ENCODE data around the gene ERP29.
"Not testable (repeated sequence)": the region's sequence is repeated elsewhere in the genome, so short reads cannot be mapped to it uniquely, and the experiment has no call there.

The ERP29 gene

DNA sequence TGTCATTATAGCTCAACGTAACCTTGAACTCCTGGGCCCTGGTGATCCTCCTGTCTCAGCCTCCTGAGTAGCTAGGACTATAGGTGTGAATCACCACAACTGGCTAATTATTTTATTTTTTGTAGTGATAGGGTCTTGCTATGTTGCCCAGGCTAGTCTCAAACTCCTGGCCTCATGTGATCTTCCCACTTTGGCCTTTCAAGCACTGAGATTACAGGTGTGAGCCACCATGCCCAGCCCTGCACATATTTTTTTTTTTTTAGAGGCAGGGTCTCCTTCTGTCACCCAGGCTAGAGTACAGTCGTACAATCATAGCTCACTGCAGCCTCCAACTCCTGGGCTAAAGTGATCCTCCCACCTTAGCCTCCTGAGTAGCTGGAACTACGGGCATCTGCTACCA lies 9.2 kb upstream of the ERP29 start:
- DNase-seq, result no peak

- no peak for DNase-seq
These were observed 7.5 kb upstream of the ERP29 start for GRCh38 chr12:112005419-112006395.

DNA sequence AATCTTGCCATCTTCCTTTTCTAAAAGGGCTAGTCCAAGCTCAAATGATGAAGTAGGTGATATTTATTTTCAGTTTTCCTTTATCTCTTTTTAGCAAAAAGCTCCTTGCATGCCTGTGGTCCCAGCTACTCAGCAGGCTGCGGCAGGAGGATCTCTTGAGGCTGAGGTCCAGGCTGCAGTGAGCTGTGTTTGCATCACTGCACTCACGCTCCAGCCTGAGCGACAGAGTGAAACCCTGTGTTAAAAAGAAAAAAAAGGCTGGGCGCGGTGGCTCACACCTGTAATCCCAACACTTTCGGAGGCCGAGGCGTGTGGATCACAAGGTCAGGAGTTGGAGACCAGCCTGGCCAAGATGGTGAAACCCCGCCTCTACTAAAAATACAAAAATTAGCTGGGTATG lies 5.3 kb upstream of the ERP29 start:
- no peak for DNase-seq

GRCh38 chr12:112008918-112009317 lies 4.3 kb upstream of the ERP29 start:
- DNase-seq, result no peak

GRCh38 chr12:112009596-112009995 lies 3.6 kb upstream of the ERP29 start:
- DNase-seq, result not testable (repeated sequence)

- DNase-seq, result no peak
These were observed 2.5 kb upstream of the ERP29 start for GRCh38 chr12:112010415-112011344.

- DNase-seq, result no peak
These were observed 1.5 kb upstream of the ERP29 start for GRCh38 chr12:112011685-112012084.

DNA sequence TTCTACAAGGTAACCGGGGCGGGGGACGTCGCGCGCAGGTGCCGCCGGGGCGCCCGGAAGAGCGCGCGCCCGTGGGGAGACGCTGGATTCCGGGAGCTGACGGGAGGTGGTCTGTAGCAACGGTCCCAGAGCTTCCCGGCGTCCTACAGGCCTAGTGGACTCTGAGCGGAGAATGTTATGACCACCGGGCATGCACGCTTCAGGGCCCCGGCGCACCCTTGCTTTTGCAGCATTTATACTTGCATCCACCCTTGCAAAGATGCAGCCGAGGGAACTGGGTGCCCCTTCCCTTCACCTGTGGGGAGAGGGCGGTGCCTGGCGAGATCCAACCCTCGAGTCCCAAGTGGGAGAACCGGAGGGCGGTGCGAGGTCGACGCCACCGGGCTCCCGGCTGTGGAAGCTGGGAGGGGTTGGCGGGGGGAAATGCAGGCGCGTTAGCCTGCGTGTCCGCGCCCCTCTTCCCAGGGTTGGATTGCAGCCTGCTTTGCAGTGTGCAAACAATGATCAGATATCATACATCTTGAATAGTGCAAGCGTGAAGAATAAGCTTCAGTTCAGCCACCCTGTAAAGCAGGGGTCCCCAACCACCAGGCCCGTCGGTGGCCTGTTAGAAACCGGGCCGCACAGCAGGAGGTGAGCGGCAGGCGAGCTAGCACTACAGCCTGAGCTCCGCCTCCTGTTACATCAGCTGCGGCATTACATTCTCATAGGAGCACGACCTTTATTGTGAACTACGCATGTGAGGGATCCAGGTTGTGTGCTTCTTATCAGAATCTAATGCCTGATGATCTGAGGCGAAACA lies 576 bp downstream of the ERP29 start:
- DNase-seq, result peak; percentile 78

DNA sequence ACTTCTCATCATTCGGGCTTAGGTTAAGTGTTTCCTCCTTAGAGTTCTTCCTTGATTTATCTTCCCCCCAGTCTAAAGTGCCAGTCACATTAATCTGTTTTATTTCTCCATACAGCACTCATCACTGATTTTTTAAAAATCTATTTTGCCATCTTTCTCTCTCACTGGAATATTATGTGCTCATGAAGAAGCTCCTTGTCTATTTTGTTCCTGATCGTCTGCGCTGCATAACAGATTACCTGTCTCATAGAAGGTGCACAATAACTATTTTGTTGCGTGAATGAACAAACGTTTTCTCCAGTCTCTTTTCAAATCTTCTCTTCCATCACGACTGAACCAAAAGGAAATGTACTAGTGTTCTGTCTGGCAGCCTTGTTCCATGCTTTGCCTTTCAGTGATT lies 2.7 kb downstream of the ERP29 start:
- no peak for DNase-seq

- DNase-seq, result no peak
These were observed 3.8 kb downstream of the ERP29 start for GRCh38 chr12:112017041-112017440.

- no peak for DNase-seq
These were observed 5.5 kb downstream of the ERP29 start for GRCh38 chr12:112018571-112019237.

GRCh38 chr12:112020947-112021457 lies 7.8 kb downstream of the ERP29 start:
- no peak for DNase-seq

DNA sequence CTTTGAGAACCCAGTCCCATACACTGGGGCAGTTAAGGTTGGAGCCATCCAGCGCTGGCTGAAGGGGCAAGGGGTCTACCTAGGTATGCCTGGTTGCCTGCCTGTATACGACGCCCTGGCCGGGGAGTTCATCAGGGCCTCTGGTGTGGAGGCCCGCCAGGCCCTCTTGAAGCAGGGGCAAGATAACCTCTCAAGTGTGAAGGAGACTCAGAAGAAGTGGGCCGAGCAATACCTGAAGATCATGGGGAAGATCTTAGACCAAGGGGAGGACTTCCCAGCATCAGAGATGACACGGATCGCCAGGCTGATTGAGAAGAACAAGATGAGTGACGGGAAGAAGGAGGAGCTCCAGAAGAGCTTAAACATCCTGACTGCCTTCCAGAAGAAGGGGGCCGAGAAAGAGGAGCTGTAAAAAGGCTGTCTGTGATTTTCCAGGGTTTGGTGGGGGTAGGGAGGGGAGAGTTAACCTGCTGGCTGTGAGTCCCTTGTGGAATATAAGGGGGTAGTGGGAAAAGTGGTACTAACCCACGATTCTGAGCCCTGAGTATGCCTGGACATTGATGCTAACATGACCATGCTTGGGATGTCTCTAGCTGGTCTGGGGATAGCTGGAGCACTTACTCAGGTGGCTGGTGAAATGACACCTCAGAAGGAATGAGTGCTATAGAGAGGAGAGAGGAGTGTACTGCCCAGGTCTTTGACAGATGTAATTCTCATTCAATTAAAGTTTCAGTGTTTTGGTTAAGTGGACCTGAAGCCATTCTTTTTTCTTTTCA lies 9.2 kb downstream of the ERP29 start:
- DNase-seq, result no peak

GRCh38 chr12:112023759-112024396 lies 10.7 kb downstream of the ERP29 start:
- DNase-seq, result no peak

DNA sequence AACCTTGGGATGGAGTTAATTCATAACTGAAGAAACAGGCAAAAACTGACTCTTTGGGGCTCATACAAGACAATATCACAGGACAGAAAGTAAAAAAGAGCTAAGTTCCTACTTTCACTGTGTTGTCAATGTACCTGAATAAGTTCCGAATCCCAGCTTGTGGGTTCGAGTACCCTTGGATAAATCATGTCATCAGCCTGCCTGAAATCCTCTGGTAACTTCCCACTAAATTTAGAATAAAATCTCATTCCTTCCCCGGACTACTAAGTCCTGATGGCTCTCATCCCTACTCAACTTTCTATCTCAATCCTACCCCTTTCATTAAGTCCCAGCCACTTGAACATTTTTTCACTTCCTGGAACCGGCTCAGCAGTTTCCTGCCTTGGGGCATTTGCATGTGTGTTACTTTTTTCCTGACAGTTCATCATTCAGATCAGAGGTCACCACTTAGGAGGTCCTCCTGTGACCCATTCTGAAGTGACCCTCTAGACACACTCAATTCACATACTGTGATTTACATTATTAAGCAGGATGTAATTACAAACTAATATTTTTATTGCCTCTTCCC lies 12.7 kb downstream of the ERP29 start:
- DNase-seq, result no peak

DNA sequence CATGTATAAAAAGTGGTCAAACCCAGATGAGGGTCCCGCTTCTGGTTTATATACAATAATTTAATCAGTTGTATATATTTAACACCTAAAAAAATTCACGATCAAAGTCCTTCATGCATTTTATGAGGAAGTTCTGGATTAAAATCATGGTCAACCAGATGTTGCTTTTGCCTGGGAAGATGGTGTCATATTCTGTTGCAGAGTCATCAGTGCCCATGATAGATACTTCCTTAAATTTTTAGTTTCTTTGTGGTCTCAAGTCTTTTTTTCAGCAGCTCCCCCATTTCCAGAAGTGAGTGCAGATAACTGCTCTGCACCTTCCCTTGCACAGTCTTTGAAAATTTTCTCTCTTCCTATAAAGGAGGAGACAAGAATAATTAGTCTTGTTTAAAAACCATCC lies 16.1 kb downstream of the ERP29 start:
- DNase-seq, result no peak

- no peak for DNase-seq
These were observed 18.2 kb downstream of the ERP29 start for GRCh38 chr12:112031472-112031871.

- DNase-seq, result no peak
These were observed 19.1 kb downstream of the ERP29 start for GRCh38 chr12:112032292-112032691.

- DNase-seq, result no peak
These were observed 22.1 kb downstream of the ERP29 start for GRCh38 chr12:112035219-112035785.

- DNase-seq, result not testable (repeated sequence)
These were observed 23.4 kb downstream of the ERP29 start for GRCh38 chr12:112036614-112037013.

Measured in stimulated activated CD8-positive, alpha-beta memory T cell treated with anti-CD3 and anti-CD28 coated beads, Interleukin-4, amount 100 ng/mL, for 48 hours (primary cell).